Ureter (tissue), 1 donor: ENCODE results near the gene ZNF804B. TPM values are rescaled to one million over a fixed set of nuclear protein-coding genes. Genes with fewer than 3 reads are reported as not detected.

Source experiments
- DNase-seq: peaks from one replicate; pipeline ENCODE4 v3.0.0-alpha.2; 2020; ENCODE audit warnings: low spot score
- total RNA-seq: library from RNA; stranded (reverse); gene quantifications from one replicate; pipeline ENCODE4 v1.2.4, GENCODE V29; 2023
- donor health status: DM: yes; HTN: yes; CAD: no.

Gene ZNF804B
- total RNA-seq, 1 donor from 2014 or later = not detected

- no peak for DNase-seq
These were observed 207.9 kb downstream of the ZNF804B start for GRCh38 chr7:88967432-88967831.

DNA sequence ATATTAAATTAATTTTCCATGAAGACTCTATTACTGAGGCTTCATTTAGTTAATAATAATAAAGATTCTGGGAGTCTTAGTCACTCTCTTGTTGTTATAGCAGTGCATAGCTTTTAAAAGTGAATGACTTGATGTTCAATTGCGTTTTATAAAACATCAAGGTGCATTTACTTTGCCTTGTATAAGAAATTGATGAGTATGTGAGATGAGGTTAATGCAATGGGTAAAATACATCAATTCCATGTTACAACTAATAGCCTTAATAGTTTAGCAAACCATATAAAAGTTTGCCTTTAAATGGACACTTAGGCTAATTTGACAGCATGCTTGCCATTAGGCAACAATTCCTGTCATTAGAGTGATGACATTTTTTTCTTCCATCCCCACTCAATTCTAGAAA is 209.7 kb downstream of the ZNF804B start:
- no peak for DNase-seq

GRCh38 chr7:88985295-88985694 is 225.8 kb downstream of the ZNF804B start:
- no peak for DNase-seq

DNA sequence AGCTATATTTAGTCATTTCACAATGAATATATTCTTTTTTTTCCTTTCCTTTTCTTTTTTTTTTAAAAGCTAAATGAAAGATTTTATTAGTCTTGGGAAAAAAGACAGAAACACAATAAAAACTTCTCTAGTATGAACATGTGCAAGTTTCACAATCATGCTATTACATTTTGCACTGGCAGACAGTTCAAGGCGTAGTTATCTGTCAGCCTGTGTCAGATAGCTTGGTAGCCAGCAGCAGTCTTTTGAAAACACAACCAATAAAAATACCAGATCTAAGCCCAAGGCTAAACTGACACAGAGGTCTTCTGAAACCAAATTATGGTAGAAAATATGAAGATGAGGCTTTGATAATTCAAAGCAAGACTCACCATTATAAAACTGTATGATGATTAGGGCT is 241.8 kb downstream of the ZNF804B start:
- no peak for DNase-seq

- DNase-seq = no peak
These were observed 243.8 kb downstream of the ZNF804B start for GRCh38 chr7:89002981-89003956.

GRCh38 chr7:89012016-89012415 is 252.5 kb downstream of the ZNF804B start:
- DNase-seq = no peak

DNA sequence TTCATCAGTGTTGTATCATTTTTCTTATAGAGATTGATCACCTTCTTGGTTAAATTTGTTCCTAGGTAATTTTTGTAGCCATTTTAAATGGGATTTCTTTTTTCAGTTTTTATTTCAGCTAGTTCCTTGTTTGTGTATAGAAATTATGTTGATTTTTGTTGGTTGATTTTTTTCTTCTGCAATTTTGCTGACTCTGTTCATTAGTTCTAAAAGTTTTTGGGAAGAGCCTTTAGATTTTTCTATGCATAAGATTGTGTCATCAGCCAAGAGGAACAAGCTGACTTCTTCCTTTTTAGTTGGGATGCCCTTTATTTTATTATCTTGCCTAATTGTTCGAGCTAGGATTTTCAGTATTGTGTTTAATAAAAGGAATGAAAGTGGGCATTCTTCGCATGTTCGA is 258.2 kb downstream of the ZNF804B start:
- DNase-seq = no peak

GRCh38 chr7:89021741-89022140 is 262.2 kb downstream of the ZNF804B start:
- DNase-seq = no peak

- no peak for DNase-seq
These were observed 263.7 kb downstream of the ZNF804B start for GRCh38 chr7:89023206-89023605.

DNA sequence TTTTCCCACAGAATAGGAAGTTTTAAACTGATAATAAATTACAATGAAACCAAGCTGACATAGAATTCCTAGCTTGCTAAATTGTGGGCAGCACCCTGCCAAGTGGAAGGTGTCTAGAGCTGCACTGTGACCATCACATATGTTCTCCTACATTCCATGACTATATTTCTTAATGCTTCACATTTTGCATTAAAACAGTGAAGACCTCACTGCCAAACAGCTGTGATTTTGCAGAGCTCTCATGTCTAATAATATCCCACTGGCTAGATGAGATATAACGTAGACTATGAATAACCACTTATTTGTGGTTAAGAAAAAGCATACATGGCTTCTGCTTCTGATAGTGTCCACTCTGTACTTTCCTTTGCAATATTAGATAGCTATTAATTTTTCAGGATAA is 264.4 kb downstream of the ZNF804B start:
- DNase-seq = no peak

- DNase-seq = no peak
These were observed 268.3 kb downstream of the ZNF804B start for GRCh38 chr7:89027781-89028180.

- DNase-seq = no peak
These were observed 268.8 kb downstream of the ZNF804B start for GRCh38 chr7:89028319-89028718.

DNA sequence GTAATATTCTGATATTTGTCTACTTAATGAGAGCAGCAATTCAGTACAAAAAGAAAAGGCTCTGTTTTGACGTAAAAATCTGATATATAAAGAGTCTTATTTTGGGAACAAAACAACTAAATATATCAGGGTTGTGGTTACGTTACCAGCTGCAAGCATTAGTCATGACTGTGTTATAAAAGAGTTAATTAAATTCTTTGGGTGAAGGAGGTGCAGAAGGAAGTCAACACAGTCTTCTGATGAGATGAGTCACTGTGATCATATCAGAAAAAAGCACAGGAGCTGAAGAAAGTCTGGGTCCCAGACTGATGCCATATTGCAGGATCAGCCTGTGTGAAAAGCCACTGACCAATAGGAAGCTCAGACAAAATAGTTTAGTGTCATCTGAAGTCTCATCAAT is 270.4 kb downstream of the ZNF804B start:
- DNase-seq = no peak

- no peak for DNase-seq
These were observed 281.7 kb downstream of the ZNF804B start for GRCh38 chr7:89041240-89041639.

DNA sequence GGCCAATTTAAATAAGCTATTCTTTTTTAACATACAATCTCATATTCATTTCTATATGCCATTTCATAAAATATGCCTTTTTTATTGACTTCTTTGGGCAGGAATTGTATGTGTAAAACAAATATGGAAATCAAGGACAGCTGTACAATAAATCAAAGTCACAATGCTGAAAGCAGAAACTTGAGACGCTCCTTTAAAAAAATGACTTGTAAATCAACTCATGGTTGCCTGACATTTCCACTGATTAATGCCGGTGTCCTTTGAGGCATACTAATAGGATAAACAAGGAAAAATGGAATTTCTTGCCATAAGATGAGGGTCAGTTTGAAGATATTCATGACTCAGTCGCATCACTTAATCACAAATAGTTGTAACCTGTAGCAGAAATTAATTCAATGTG is 283.4 kb downstream of the ZNF804B start:
- no peak for DNase-seq

DNA sequence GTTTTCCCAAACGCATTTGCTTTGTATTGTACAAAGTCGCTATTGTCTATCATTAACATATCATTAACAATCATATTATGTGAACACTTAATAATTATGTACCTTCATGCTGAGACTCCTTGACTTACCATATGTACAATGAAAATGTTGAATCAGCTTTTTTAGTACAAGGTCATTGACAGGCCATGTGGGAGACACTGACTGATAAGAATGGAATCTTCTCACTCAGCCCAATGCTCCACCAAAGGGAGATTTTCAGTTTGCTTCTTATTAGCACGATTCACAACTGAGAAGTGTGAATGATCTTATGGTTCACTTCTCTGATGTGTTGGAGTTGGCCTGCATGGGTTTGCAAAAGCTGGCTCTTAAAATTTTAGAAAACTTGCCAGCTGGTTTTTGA is 289.5 kb downstream of the ZNF804B start:
- DNase-seq = no peak

DNA sequence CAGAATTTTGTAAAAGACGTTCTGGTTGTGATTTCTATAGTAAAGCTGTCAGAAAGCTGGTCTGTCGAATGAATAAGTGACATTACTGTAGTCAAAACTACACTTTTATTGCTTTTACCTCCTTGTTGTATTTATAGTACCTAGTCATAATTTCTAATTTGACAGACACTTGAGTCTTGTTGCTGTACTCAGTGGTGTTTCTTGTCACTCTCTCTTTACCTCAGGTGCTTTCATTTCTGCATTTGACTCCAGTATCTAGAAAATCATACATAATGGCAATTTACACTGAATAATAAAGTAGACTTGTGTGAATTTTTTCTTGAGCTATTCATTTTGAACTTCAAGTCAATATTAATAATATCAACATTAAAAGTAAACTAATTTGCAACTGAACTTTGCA is 293.6 kb downstream of the ZNF804B start:
- no peak for DNase-seq

DNA sequence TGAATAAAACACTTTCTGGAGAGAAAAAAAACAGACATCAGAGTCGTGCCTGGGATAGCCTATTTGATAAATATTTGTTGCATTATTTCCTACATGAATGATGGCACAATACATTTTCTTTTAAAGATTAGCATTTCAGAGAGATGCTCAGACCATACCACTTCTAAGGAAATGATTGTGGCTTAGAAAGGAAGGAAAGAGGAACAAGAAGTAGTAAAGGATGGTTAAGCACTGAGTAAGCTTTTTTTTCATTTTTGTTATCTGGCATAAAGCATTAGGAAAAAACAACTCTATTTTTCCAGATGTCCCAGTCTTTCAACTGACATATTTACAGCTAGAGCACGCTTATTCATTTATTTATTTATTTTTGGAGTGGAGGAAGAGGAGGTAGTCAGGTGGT is 294.9 kb downstream of the ZNF804B start:
- no peak for DNase-seq

GRCh38 chr7:89060234-89060633 is 300.7 kb downstream of the ZNF804B start:
- no peak for DNase-seq

DNA sequence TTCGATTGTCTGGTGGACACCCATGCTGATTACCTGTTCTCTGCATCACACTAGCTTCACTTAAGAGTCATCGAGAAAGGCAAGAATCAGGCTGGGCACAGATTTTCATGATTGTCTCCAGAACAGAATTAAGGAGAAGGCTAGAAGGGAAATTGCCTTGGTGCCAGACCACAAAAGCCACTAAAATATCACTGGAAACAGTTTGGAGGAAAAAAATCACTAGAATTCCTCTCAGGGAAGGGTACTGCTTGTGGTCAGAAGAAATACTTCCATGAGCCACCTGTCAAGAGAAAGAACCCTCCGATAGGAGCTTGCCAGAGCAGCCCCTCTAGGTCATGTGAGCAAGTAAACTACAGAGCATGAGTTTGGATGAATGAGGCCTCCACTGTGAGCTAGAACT is 305.3 kb downstream of the ZNF804B start:
- no peak for DNase-seq

DNA sequence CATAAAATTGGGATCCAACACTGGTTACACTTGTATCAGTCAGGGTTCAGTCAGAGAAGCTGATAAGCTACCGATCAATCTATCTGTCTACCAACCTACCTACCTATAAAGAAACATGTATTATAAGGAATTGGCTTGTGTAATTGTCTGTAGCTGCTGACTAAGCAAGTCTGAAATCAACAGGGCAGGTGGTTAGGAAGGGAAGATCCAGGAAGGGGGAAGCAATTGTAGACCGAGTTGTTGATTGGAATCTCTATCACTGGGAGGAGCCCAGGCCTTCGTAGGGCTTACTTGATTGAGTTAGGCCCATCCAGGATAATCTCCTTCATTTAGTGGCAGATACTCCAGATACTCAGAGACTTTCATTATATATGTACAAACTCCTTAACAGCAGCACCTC is 307.5 kb downstream of the ZNF804B start:
- no peak for DNase-seq

GRCh38 chr7:89072081-89072480 is 312.6 kb downstream of the ZNF804B start:
- no peak for DNase-seq

DNA sequence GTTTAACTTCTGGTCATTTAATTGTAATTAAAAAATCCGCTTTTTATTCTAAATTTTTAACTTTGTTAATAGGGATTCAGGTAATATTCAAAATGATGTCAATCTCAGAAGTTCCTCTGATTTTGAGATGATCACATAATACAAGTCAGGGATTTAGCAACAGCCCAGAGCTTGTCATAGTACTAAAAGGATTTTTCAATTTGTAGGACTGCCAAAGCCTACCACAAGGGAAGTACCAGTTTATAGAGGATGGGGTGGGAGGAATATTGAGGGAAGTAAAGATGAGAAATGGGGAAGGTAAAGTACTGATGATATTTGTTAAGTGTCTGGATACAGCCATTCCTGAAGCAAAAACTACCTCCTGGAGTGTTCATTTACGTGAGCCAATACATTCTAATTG is 314.3 kb downstream of the ZNF804B start:
- no peak for DNase-seq

GRCh38 chr7:89077992-89078391 is 318.5 kb downstream of the ZNF804B start:
- DNase-seq = no peak
